Measurements from ENCODE around the gene CYP4B1.

GRCh38 chr1:46815133-46815532 lies 16.3 kb downstream of the CYP4B1 start:
- no peak for TF ChIP-seq POLR2AphosphoS5 (IDR thresholded peaks at IDR 0.05; ENCODE audit: borderline replicate concordance, low read depth, low read length)
- TF ChIP-seq EZH2 (IDR thresholded peaks at IDR 0.05), result no peak
- no peak for TF ChIP-seq FOXP2 (optimal IDR thresholded peaks at IDR 0.05; ENCODE audit: control extremely low read depth, extremely low read length, insufficient read depth)

All from SK-N-MC (cell line).